HEK293T (cell line): ENCODE data around the gene DKC1.

Experiments
- ARNT ChIP-seq: fragments of 450-650 bp; IDR thresholded peaks from 2 replicates; pipeline ENCODE4 v1.6.1; 2017; ENCODE audit warnings: mild to moderate bottlenecking
- ELF4 ChIP-seq: fragments of 450-650 bp; IDR thresholded peaks from 2 replicates; pipeline ENCODE4 v1.6.1; 2017; ENCODE audit warnings: antibody characterized with exemption
- FOXA1 ChIP-seq: fragments of 450-650 bp; IDR thresholded peaks from 2 replicates; pipeline ENCODE4 v1.6.1; 2016; ENCODE audit warnings: mild to moderate bottlenecking
- FOXM1 ChIP-seq: fragments of 450-650 bp; IDR thresholded peaks from 2 replicates; pipeline ENCODE4 v1.6.1; 2017; ENCODE audit warnings: mild to moderate bottlenecking, borderline replicate concordance
- NFRKB ChIP-seq: fragments of 450-650 bp; IDR thresholded peaks from 2 replicates; pipeline ENCODE4 v1.6.1; 2016; ENCODE audit warnings: mild to moderate bottlenecking, moderate library complexity
- SUZ12 ChIP-seq: fragments of 450-650 bp; IDR thresholded peaks from 2 replicates; pipeline ENCODE4 v1.6.1; 2016; ENCODE audit warnings: mild to moderate bottlenecking
- TARDBP ChIP-seq: fragments of 450-650 bp; IDR thresholded peaks from 2 replicates; pipeline ENCODE4 v1.6.1; 2016
- ZNF384 ChIP-seq: fragments of 450-650 bp; IDR thresholded peaks from 2 replicates; pipeline ENCODE4 v1.6.1; 2016

- no peak for TF ChIP-seq NFRKB
- no peak for TF ChIP-seq TARDBP
- TF ChIP-seq ARNT: no peak
- no peak for TF ChIP-seq FOXM1
- TF ChIP-seq ELF4: no peak
- TF ChIP-seq SUZ12: no peak
- no peak for TF ChIP-seq FOXA1
- no peak for TF ChIP-seq ZNF384
Measured at GRCh38 chrX:154720067-154720466, 42.6 kb upstream of the DKC1 start.
